Common myeloid progenitor, CD34-positive (primary cell): ENCODE results near the gene HNRNPH1.
A peak's percentile ranks its signal among the peaks of the same experiment; 100 is the strongest.

Source experiments
- CTCF ChIA-PET: fragments of 350-600 bp; sonication (Branson Sonifier 250); formaldehyde crosslinking; loops from one replicate; lab custom pipeline; 2021; ENCODE audit warnings: antibody characterized with exemption; lab: Charles Lee
- POLR2A ChIA-PET: fragments of 350-600 bp; sonication (Branson Sonifier 250); formaldehyde crosslinking; loops from one replicate; lab custom pipeline; 2021; ENCODE audit warnings: antibody characterized with exemption; lab: Charles Lee
- DNase-seq, 3 donors: peaks; one replicate each; pipeline versions ENCODE4 v3.0.0 to v3.0.0-alpha.2; 2013
- H3K27ac ChIP-seq, 2 experiments: 1 replicate in 1 of 2; 2 replicates in 1 of 2; pipeline ENCODE4 v1.7.0; 2013; ENCODE audit warnings: inconsistent platforms in 2 of 2, low read length in 2 of 2, mild to moderate bottlenecking in 2 of 2, low read depth in 1 of 2, moderate library complexity in 1 of 2; ENCODE audit not compliant: severe bottlenecking in 2 of 2, insufficient read depth in 1 of 2, poor library complexity in 1 of 2
- H3K27me3 ChIP-seq, 5 experiments: replicated peaks in 2 of 5; 1 replicate in 3 of 5; 2 replicates in 2 of 5; pipeline versions ENCODE4 v1.6.1 to v1.7.0; 2013; ENCODE audit warnings: low read length in 4 of 5, mild to moderate bottlenecking in 2 of 5, moderate library complexity in 2 of 5, inconsistent platforms in 1 of 5; ENCODE audit not compliant: insufficient read depth in 5 of 5, control insufficient read depth in 4 of 5
- H3K36me3 ChIP-seq, 4 experiments: 1 replicate in 2 of 4; 2 replicates in 2 of 4; pipeline versions ENCODE4 v1.6.1 to v1.7.0; 2013; ENCODE audit warnings: low read length in 3 of 4, control low read depth in 1 of 4, mild to moderate bottlenecking in 1 of 4; ENCODE audit not compliant: control insufficient read depth in 4 of 4, insufficient read depth in 4 of 4
- H3K4me1 ChIP-seq, 4 experiments: 1 replicate in 3 of 4; 2 replicates in 1 of 4; pipeline versions ENCODE4 v1.6.1 to v1.7.1; 2013; ENCODE audit warnings: low read length in 3 of 4, mild to moderate bottlenecking in 3 of 4, control low read depth in 1 of 4, inconsistent platforms in 1 of 4, moderate library complexity in 1 of 4; ENCODE audit not compliant: control insufficient read depth in 4 of 4, insufficient read depth in 4 of 4; ENCODE audit errors: control extremely low read depth in 1 of 4
- H3K4me3 ChIP-seq, 7 experiments: 1 replicate in 4 of 7; 2 replicates in 3 of 7; pipeline versions ENCODE4 v1.5.1 to v1.7.0; 2013; ENCODE audit warnings: mild to moderate bottlenecking in 7 of 7, low read length in 6 of 7, moderate library complexity in 6 of 7, inconsistent platforms in 2 of 7, low read depth in 2 of 7, control low read depth in 1 of 7; ENCODE audit not compliant: insufficient read depth in 4 of 7, control insufficient read depth in 1 of 7; ENCODE audit errors: extremely low read depth in 1 of 7
- H3K9me3 ChIP-seq, 5 experiments: 1 replicate in 4 of 5; 2 replicates in 1 of 5; pipeline versions ENCODE4 v1.6.1 to v1.7.1; 2013; ENCODE audit warnings: low read length in 4 of 5, mild to moderate bottlenecking in 2 of 5, inconsistent platforms in 1 of 5, low read depth in 1 of 5, moderate library complexity in 1 of 5; ENCODE audit not compliant: control insufficient read depth in 4 of 5, insufficient read depth in 2 of 5; ENCODE audit errors: control extremely low read depth in 1 of 5
- WGBS: methylation state at CpG from one replicate; pipeline ENCODE4 v1.1.5; 2013; ENCODE audit not compliant: insufficient coverage; 5-methylcytosine and 5-hydroxymethylcytosine counted together

HNRNPH1 gene

GRCh38 chr5:179616002-179616594, 7.4 kb downstream of the HNRNPH1 start:
- Histone ChIP-seq H3K4me1 (peaks cover 16 to 30% (median 20%) of the 10 kb centered on the region in 4 experiments), H3K36me3 (peaks cover 41 to 96% (median 73%) of the 10 kb centered on the region in 4 experiments), H3K4me3 (no peak overlapping the region), H3K27ac (peak overlapping the region in 1 of 2 experiments; percentile 26), H3K27me3 (no peaks in the 10 kb centered on the region), H3K9me3 (no peaks in the 10 kb centered on the region)
- DNase-seq = no peak
- CTCF ChIA-PET = interaction anchor here (1.0 to 2.6 kb wide), 4 partner anchors 8 to 53 kb away, joined by 3 to 10 read pairs (median 4); no protein-coding TSS in a partner anchor
- POLR2A ChIA-PET = no interaction called here
- WGBS = 100% methylated on average over 2 of the region's 9 CpGs

- DNase-seq = no peak
- 43% methylated on average over 1 of the region's 2 CpGs for WGBS
- Histone ChIP-seq H3K4me3 (no peak overlapping the region), H3K4me1 (peaks cover 8 to 21% (median 11%) of the 10 kb centered on the region in 4 experiments), H3K36me3 (peaks cover 34 to 96% (median 74%) of the 10 kb centered on the region in 4 experiments), H3K27me3 (no peaks in the 10 kb centered on the region), H3K9me3 (no peaks in the 10 kb centered on the region), H3K27ac (no peak overlapping the region)
- CTCF ChIA-PET = interaction anchor here (1.1 to 2.6 kb wide), 2 partner anchors 52 to 54 kb away, joined by 3 to 10 read pairs; no protein-coding TSS in a partner anchor
- POLR2A ChIA-PET = interaction anchor here (3.8 kb wide), 1 partner anchor 8 kb away, joined by 31 read pairs; the partner anchor contains the start of gene HNRNPH1
Measured at GRCh38 chr5:179615203-179615602, 8.3 kb downstream of the HNRNPH1 start.

GRCh38 chr5:179614745-179615144, 8.7 kb downstream of the HNRNPH1 start:
- no peak overlapping the region for H3K4me3 ChIP-seq
- peaks cover 32 to 96% (median 74%) of the 10 kb centered on the region in 4 experiments for H3K36me3 ChIP-seq
- no peaks in the 10 kb centered on the region for H3K27me3 ChIP-seq
- no peaks in the 10 kb centered on the region for H3K9me3 ChIP-seq
- H3K27ac ChIP-seq = no peak overlapping the region
- peaks cover 4 to 17% (median 7%) of the 10 kb centered on the region in 4 experiments for H3K4me1 ChIP-seq
- DNase-seq = no peak
- 96% methylated on average over 7 of the region's 8 CpGs for WGBS
- CTCF ChIA-PET = interaction anchor here (2.6 kb wide), 1 partner anchor 55 kb away, joined by 10 read pairs; no protein-coding TSS in a partner anchor
- POLR2A ChIA-PET = interaction anchor here (0.6 to 3.8 kb wide), 2 partner anchors 8 to 17 kb away, joined by 7 to 31 read pairs; partner anchors contain the start of gene HNRNPH1

GRCh38 chr5:179613460-179614071, 9.9 kb downstream of the HNRNPH1 start:
- ChIA-PET POLR2A (interaction anchor here (0.6 to 3.8 kb wide), 2 partner anchors 9 to 40 kb away, joined by 5 to 31 read pairs; partner anchors contain the start of gene HNRNPH1), CTCF (interaction anchor here (1.2 to 2.6 kb wide), 3 partner anchors 10 to 56 kb away, joined by 4 to 10 read pairs (median 5); partner anchors contain the start of gene HNRNPH1)
- Histone ChIP-seq H3K4me3 (no peak overlapping the region), H3K27ac (no peak overlapping the region), H3K27me3 (no peaks in the 10 kb centered on the region), H3K36me3 (peaks cover 27 to 94% (median 72%) of the 10 kb centered on the region in 4 experiments), H3K4me1 (peaks cover 0 to 5% (median under 1%) of the 10 kb centered on the region in 4 experiments), H3K9me3 (no peaks in the 10 kb centered on the region)
- peak in 2 of 3 donors; percentile 44 to 53 for DNase-seq
- WGBS = 81% methylated on average over 4 of the region's 8 CpGs

- Histone ChIP-seq H3K9me3 (no peaks in the 10 kb centered on the region), H3K27ac (no peak overlapping the region), H3K27me3 (no peaks in the 10 kb centered on the region), H3K4me3 (no peak overlapping the region), H3K36me3 (peaks cover 22 to 89% (median 71%) of the 10 kb centered on the region in 4 experiments), H3K4me1 (peaks cover 0 to 11% (median 5%) of the 10 kb centered on the region in 4 experiments)
- ChIA-PET CTCF (interaction anchor here (0.5 to 1.4 kb wide), 4 partner anchors 9 to 14 kb away, joined by 3 to 5 read pairs (median 4); partner anchors contain the start of gene HNRNPH1), POLR2A (interaction anchor here (0.6 to 3.8 kb wide), 2 partner anchors 10 to 41 kb away, joined by 5 to 31 read pairs; partner anchors contain the start of gene HNRNPH1)
- 94% methylated on average over 21 of the region's 21 CpGs for WGBS
- peak in 2 of 3 donors; percentile 42 to 55 for DNase-seq
Measured at GRCh38 chr5:179612577-179613459, 10.7 kb downstream of the HNRNPH1 start.

- no peaks in the 10 kb centered on the region for H3K27me3 ChIP-seq
- CTCF ChIA-PET = interaction anchor here (0.8 to 2.0 kb wide), 5 partner anchors 9 to 60 kb away, joined by 3 to 7 read pairs (median 4); partner anchors contain the start of gene HNRNPH1
- no peak overlapping the region for H3K4me3 ChIP-seq
- H3K4me1 ChIP-seq = peaks cover 0 to 13% (median 7%) of the 10 kb centered on the region in 4 experiments
- DNase-seq = no peak
- H3K9me3 ChIP-seq = no peaks in the 10 kb centered on the region
- H3K36me3 ChIP-seq = peaks cover 23 to 90% (median 73%) of the 10 kb centered on the region in 4 experiments
- no peak overlapping the region for H3K27ac ChIP-seq
- POLR2A ChIA-PET = interaction anchor here (0.7 to 1.3 kb wide), 2 partner anchors 11 to 13 kb away, joined by 3 read pairs; partner anchors contain the start of gene HNRNPH1
Measured at GRCh38 chr5:179610903-179611265, 12.6 kb downstream of the HNRNPH1 start.
